OCI-LY1 (cell line): ENCODE data around the gene PARD6A.

ENCODE experiments used
- H2AFZ ChIP-seq: fragments of 200-600 bp; sonication (generic), shearing (Covaris generic); 2 replicates; pipeline ENCODE4 v1.6.0; 2014; ENCODE audit warnings: antibody characterized with exemption, mild to moderate bottlenecking, low read length
- H3F3A ChIP-seq: fragments of 200-600 bp; sonication (generic), shearing (Covaris generic); 2 replicates; pipeline ENCODE4 v1.6.0; 2014; ENCODE audit warnings: mild to moderate bottlenecking, antibody characterized with exemption, low read length, moderate library complexity; ENCODE audit not compliant: insufficient read depth
- H3K27ac ChIP-seq: fragments of 200-600 bp; sonication (generic); 2 replicates; pipeline ENCODE4 v1.5.1; 2014; ENCODE audit warnings: low read length, mixed run types, mild to moderate bottlenecking, low read depth; ENCODE audit not compliant: poor library complexity, severe bottlenecking
- H3K27me3 ChIP-seq: fragments of 200-600 bp; sonication (generic); 2 replicates; pipeline ENCODE4 v1.6.0; 2014; ENCODE audit warnings: antibody characterized with exemption, mild to moderate bottlenecking, low read length, moderate library complexity; ENCODE audit not compliant: insufficient read depth
- H3K36me3 ChIP-seq: fragments of 200-600 bp; sonication (generic); 2 replicates; pipeline ENCODE4 v1.6.1; 2014; ENCODE audit warnings: mild to moderate bottlenecking, antibody characterized with exemption, low read length, moderate library complexity, mixed read lengths; ENCODE audit not compliant: insufficient read depth
- H3K4me1 ChIP-seq: fragments of 200-600 bp; sonication (generic); 2 replicates; pipeline ENCODE4 v1.5.1; 2014; ENCODE audit warnings: mild to moderate bottlenecking, low read length, moderate library complexity; ENCODE audit not compliant: insufficient read depth, severe bottlenecking
- H3K4me2 ChIP-seq: fragments of 200-600 bp; sonication (generic), shearing (Covaris generic); 2 replicates; pipeline ENCODE4 v1.6.1; 2014; ENCODE audit warnings: low read length
- H3K4me3 ChIP-seq: fragments of 200-600 bp; sonication (generic); 2 replicates; pipeline ENCODE4 v1.5.1; 2014; ENCODE audit warnings: low read length, low read depth, mild to moderate bottlenecking, mixed read lengths; ENCODE audit not compliant: poor library complexity, severe bottlenecking
- H3K79me2 ChIP-seq: fragments of 200-600 bp; shearing (Covaris generic); 2 replicates; pipeline ENCODE4 v1.6.1; 2016; ENCODE audit warnings: mixed run types, low read length, mixed read lengths; ENCODE audit not compliant: insufficient read depth
- H3K9ac ChIP-seq: fragments of 200-600 bp; sonication (generic), shearing (Covaris generic); 2 replicates; pipeline ENCODE4 v1.6.1; 2014; ENCODE audit warnings: mild to moderate bottlenecking, low read length, mixed read lengths
- H3K9me2 ChIP-seq: fragments of 200-600 bp; sonication (generic), shearing (Covaris generic); 2 replicates; pipeline ENCODE4 v1.6.1; 2014; ENCODE audit warnings: low read depth, mild to moderate bottlenecking, low read length, mixed read lengths
- H3K9me3 ChIP-seq: fragments of 200-600 bp; shearing (Covaris generic); 2 replicates; pipeline ENCODE4 v1.6.1; 2014; ENCODE audit warnings: low read length, mixed read lengths
- H4K20me1 ChIP-seq: fragments of 200-600 bp; sonication (generic), shearing (Covaris generic); 2 replicates; pipeline ENCODE4 v1.6.0; 2016; ENCODE audit warnings: mild to moderate bottlenecking, low read length; ENCODE audit not compliant: insufficient read depth
- EZH2 ChIP-seq: fragments of 200-600 bp; sonication (generic), shearing (Covaris generic); IDR thresholded peaks from 2 replicates; pipeline ENCODE4 v1.8.0; 2017; ENCODE audit warnings: borderline replicate concordance, mixed run types, mild to moderate bottlenecking, antibody characterized with exemption, low read length, moderate library complexity, mixed read lengths
- TF ChIP-seq, protein P1 (sequence below): fragments of 200-600 bp; sonication (generic), shearing (Covaris generic); IDR thresholded peaks from 2 replicates; pipeline ENCODE4 v1.5.1; 2017; ENCODE audit warnings: mild to moderate bottlenecking, antibody characterized with exemption, low read length, moderate library complexity, mixed read lengths

PARD6A gene

DNA sequence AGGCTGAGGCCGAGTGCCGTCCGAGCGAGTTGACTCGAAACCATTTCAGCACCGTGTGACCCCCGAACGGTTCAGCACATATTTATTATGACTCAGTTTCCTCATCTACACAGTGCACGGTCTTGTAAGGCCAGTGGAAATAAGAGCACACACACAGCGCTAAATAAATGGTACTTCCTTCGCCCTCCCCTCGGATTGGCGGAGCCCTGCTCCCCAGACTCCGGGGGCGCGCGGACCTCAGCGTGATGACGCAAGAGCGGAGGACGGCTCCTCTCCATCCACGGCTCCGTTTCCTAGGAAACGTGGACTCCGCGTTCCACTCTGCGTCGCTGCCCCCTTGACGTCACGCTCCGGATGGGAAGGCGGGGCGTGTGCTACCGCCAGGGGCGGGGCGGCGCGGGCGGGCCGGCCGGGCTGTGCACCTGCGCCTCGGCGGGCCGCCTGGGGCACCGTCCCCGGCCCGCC, at the start of gene PARD6A:
TSS of gene PARD6A (plus strand) at position 397 of the 465 bp plus-strand sequence. CDS start 79 bp downstream, outside the sequence.
- Histone ChIP-seq H3K36me3 (peaks cover 41% of the 10 kb centered on the region; the same call in 1 of the 2 replicates), H4K20me1 (no peaks in the 10 kb centered on the region), H3K9me2 (no peaks in the 10 kb centered on the region), H3K27ac (peak within 1 kb of the TSS; percentile 80), H3K4me3 (peak within 1 kb of the TSS; percentile 81), H3K9ac (peak within 1 kb of the TSS; percentile 80), H2AFZ (no peak within 1 kb of the TSS), H3F3A (no peaks in the 10 kb centered on the region), H3K9me3 (no peaks in the 10 kb centered on the region), H3K79me2 (no peaks in the 10 kb centered on the region), H3K27me3 (no peaks in the 10 kb centered on the region), H3K4me1 (peaks cover 26% of the 10 kb centered on the region), H3K4me2 (peak within 1 kb of the TSS; percentile 82)
- TF ChIP-seq EZH2: no peak
- TF ChIP-seq, protein P1, sequence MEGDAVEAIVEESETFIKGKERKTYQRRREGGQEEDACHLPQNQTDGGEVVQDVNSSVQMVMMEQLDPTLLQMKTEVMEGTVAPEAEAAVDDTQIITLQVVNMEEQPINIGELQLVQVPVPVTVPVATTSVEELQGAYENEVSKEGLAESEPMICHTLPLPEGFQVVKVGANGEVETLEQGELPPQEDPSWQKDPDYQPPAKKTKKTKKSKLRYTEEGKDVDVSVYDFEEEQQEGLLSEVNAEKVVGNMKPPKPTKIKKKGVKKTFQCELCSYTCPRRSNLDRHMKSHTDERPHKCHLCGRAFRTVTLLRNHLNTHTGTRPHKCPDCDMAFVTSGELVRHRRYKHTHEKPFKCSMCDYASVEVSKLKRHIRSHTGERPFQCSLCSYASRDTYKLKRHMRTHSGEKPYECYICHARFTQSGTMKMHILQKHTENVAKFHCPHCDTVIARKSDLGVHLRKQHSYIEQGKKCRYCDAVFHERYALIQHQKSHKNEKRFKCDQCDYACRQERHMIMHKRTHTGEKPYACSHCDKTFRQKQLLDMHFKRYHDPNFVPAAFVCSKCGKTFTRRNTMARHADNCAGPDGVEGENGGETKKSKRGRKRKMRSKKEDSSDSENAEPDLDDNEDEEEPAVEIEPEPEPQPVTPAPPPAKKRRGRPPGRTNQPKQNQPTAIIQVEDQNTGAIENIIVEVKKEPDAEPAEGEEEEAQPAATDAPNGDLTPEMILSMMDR: no peak

GRCh38 chr16:67613808-67614207, 47.0 kb upstream of the PARD6A start:
- Histone ChIP-seq H3K4me1 (no peaks in the 10 kb centered on the region), H4K20me1 (no peaks in the 10 kb centered on the region), H3K9me3 (no peaks in the 10 kb centered on the region), H3K9ac (no peak overlapping the region), H3F3A (no peaks in the 10 kb centered on the region), H3K27me3 (no peaks in the 10 kb centered on the region), H3K9me2 (no peaks in the 10 kb centered on the region), H3K4me3 (no peak overlapping the region), H3K4me2 (no peak overlapping the region), H2AFZ (no peak overlapping the region), H3K27ac (no peak overlapping the region), H3K36me3 (peaks cover 76% of the 10 kb centered on the region), H3K79me2 (peaks cover 7% of the 10 kb centered on the region)
- TF ChIP-seq, protein P1: peak; percentile 45
- TF ChIP-seq EZH2: no peak

- Histone ChIP-seq H3K9ac (no peak overlapping the region), H2AFZ (no peak overlapping the region), H3F3A (no peaks in the 10 kb centered on the region), H3K4me3 (no peak overlapping the region), H3K4me1 (no peaks in the 10 kb centered on the region), H4K20me1 (no peaks in the 10 kb centered on the region), H3K79me2 (no peaks in the 10 kb centered on the region), H3K9me2 (no peaks in the 10 kb centered on the region), H3K27me3 (no peaks in the 10 kb centered on the region), H3K27ac (no peak overlapping the region), H3K4me2 (no peak overlapping the region), H3K36me3 (peaks cover 88% of the 10 kb centered on the region), H3K9me3 (no peaks in the 10 kb centered on the region)
- TF ChIP-seq EZH2: no peak
- TF ChIP-seq, protein P1: no peak
These were observed 32.5 kb upstream of the PARD6A start for GRCh38 chr16:67628216-67628615.
